ENCODE measurements around the gene OR13F1.

- TF ChIP-seq CTCF (optimal IDR thresholded peaks at IDR 0.05 in 1 of 3, IDR thresholded peaks at IDR 0.05 in 1 of 3, conservative IDR thresholded peaks at IDR 0.05 in 1 of 3; ENCODE audit: extremely low read depth in 1 of 3, insufficient read depth in 2 of 3, low read length in 3 of 3) (no peak), EZH2 (IDR thresholded peaks at IDR 0.05; ENCODE audit: low read length) (no peak)
Observed at GRCh38 chr9:104544644-104545043, 40.6 kb downstream of the OR13F1 start.
